Thyroid gland (tissue), 4 donors: ENCODE measurements around the gene MBNL2.

Experiments used
- CTCF ChIP-seq, 6 experiments: fragments of 200-600 bp in 3 of 6; fragments of 450-650 bp in 3 of 6; sonication (generic) in 3 of 6; IDR thresholded peaks; one replicate each; pipeline ENCODE4 v1.5.1; 2016 to 2019; ENCODE audit warnings: antibody characterized with exemption in 6 of 6, mild to moderate bottlenecking in 2 of 6, inconsistent platforms in 1 of 6, moderate library complexity in 1 of 6
- POLR2A ChIP-seq, 2 donors: fragments of 450-650 bp; IDR thresholded peaks; one replicate each; pipeline ENCODE4 v1.6.1; 2017; ENCODE audit warnings: antibody characterized with exemption in 2 of 2, mild to moderate bottlenecking in 2 of 2, moderate library complexity in 1 of 2

- TF ChIP-seq CTCF (IDR thresholded peaks at IDR 0.05) (no peak), POLR2A (IDR thresholded peaks at IDR 0.05) (no peak)
Measured at GRCh38 chr13:97342936-97343335, 120.8 kb downstream of the MBNL2 start.
